NB4 (cell line): ENCODE measurements around the gene LPP.

Experiments used
- CTCF ChIP-seq: IDR thresholded peaks from one replicate; pipeline ENCODE4 v1.5.1; 2012; ENCODE audit warnings: low read depth, low read length
- MYC ChIP-seq: IDR thresholded peaks from 2 replicates; pipeline ENCODE4 v1.6.1; 2011; ENCODE audit warnings: low read depth, low read length
- POLR2A ChIP-seq: IDR thresholded peaks from 2 replicates; pipeline ENCODE4 v1.6.1; 2011; ENCODE audit warnings: mild to moderate bottlenecking; ENCODE audit not compliant: insufficient read length; ENCODE audit errors: extremely low read depth

GRCh38 chr3:188791311-188791710, 637.4 kb downstream of the LPP start:
- no peak for TF ChIP-seq CTCF
- TF ChIP-seq POLR2A = no peak
- TF ChIP-seq MYC = no peak
